NK-92 (cell line): ENCODE results near the gene SEMA3E.

Experiments
- DNase-seq: peaks from one replicate; lab custom pipeline; 2025; ENCODE audit not compliant: unreplicated experiment; lab: John Stamatoyannopoulos, UW

SEMA3E gene

GRCh38 chr7:83366629-83367028 lies 282.3 kb downstream of the SEMA3E start:
- no peak for DNase-seq

- DNase-seq, result no peak
These were observed 283.2 kb downstream of the SEMA3E start for GRCh38 chr7:83365746-83366145.

DNA sequence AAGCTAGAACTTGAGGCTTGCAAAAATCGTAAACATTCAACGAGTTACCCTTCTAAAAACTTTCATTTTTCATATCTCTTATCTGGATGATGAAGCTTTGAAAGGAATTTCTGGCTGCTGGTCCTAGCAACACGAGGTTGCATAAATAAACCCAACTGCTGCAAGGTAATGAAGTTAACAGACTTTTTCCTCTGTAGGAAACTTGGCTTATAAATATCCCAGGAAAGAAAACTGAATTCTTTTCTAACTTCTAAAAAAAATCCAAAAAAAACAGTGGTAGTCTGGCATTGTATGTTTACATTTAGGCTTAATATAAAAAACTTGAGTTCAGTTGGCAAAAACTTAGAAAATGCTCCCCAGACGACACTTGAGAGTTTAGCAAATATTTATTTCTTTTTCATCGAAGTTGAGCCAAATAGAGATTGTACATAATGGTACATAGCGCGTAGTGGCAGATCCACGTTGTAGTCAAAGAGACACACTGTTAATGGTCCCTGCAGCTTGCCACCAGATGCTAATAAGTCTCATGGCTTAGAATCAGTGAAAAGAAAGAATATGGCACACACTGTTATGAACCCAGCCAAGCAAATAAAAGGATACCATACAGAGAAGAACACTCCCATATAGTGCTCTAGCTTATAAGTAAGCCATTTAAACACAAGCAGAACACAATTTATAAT lies 285.9 kb downstream of the SEMA3E start:
- no peak for DNase-seq

- DNase-seq, result no peak
These were observed 289.8 kb downstream of the SEMA3E start for GRCh38 chr7:83359108-83359507.

GRCh38 chr7:83355143-83355542 lies 293.8 kb downstream of the SEMA3E start:
- DNase-seq, result no peak

- DNase-seq, result no peak
These were observed 300.9 kb downstream of the SEMA3E start for GRCh38 chr7:83347945-83348444.

DNA sequence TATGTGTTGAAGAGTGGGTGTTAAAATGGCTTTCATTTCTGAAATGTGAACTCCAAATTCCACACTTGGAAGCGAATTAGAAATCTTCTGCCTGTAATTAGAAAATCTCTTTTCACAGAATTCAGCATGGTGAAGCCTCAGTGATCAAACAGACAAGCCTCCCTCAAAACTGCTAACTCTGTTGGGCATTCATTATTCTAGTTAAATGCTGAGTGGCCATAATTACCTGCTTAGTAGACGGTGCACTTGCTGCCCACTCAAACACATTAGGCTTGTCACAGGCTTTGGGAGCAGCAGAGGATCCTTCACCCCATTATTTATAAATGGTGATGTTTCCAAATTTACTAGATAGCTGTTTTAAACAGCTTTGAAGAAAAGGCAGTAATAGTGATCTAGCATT lies 309.0 kb downstream of the SEMA3E start:
- DNase-seq, result no peak

DNA sequence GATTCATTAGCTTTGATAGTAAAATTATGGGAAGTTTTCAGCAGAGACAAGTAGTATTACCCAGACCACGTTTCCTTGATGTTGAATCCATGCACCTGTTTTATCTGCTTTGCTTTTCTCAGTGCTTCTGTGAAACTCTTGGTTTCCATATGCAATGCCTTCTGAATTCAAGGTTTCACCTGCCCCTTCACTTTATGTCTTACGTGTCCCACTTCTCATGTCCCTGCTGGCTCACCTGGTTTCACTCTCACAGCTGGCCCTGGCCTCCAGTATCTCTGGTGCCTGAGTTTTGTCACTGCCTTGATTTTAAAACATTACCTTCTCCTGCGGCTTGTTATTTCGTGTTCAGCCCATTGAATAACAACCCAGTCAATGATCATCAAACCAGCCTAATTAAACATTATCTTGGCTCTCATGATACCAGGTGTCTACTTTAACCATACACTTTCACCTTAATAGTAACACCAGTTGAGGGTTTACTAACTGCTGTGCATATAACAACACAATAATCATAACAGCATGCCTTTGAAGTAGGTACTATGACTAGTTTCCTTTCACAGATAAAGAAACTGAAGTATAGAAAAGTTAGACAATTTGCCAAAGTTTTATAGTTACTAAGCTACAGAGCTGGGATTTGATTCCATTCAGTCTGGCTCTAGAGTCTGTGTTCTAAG lies 310.5 kb downstream of the SEMA3E start:
- no peak for DNase-seq

DNA sequence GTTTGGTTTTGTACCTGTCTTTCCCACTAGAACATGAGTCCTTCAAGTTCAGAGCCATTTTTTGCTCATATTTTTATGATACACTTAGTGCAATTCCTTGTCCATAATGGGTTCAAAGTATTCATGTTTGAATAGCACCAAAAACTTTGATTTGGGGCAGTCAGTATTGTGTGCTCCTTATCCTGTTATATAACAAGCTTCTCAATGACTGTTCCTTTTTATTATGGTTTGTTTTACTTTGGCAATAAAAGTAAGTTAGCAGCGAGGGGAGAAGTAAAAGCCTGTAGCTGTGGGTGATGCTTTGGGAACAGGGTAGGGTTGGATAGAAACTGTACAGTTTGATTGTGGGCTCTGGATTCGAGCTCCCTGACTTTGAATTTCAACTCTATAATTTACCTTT lies 311.9 kb downstream of the SEMA3E start:
- DNase-seq, result no peak

GRCh38 chr7:83326223-83326622 lies 322.7 kb downstream of the SEMA3E start:
- no peak for DNase-seq

DNA sequence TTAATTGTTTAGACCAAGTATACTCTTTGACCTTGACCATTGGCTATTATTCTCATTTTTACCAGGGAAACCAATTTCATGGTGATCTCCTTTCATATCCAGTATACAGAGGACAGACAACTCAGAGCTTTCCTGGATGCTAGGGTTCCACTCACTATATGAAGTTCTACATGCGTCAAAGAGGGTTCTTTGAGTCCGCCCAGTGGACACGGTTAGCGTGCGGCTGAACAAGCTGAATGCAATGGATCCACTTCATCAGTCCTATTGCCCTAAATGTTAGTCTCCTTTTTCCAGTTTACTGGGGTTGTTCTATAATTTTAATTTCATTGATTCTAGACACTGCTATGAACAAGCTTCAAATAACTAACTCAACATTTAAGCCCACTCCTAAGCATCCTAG lies 323.9 kb downstream of the SEMA3E start:
- DNase-seq, result no peak

GRCh38 chr7:83324596-83324995 lies 324.3 kb downstream of the SEMA3E start:
- DNase-seq, result no peak

DNA sequence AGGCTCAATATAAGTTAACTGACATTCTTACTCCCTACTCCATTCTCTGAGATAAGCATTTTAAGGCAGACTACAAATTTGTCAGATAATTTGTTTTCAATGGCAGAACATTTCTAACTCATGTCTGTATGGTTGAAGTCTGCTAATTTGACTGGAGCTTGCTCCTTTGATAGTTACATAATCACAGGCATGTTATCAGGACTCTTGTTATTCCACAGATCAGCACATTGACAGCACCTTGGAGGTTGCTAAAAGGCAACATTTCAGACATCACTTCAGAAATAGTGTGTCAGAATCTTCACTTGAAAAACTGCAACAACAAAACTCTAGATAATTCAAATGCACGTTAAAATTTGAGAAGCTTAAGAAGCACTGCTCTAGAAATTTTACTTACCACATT lies 327.9 kb downstream of the SEMA3E start:
- no peak for DNase-seq

- no peak for DNase-seq
These were observed 335.0 kb downstream of the SEMA3E start for GRCh38 chr7:83313931-83314330.
